Upper lobe of left lung (tissue), 6 donors: ENCODE data around the gene NUP153. TPM values are rescaled to one million over a fixed set of nuclear protein-coding genes. Genes with fewer than 3 reads are reported as not detected.

Source experiments
- ATAC-seq, 2 donors: fragments of 200-7000 bp; cut with Tn5 transposase; one replicate each; pipeline ENCODE4 v1.9.1; 2022; ENCODE audit warnings: mild to moderate bottlenecking in 2 of 2, moderate library complexity in 2 of 2; ENCODE audit not compliant: low FRiP score in 2 of 2
- DNase-seq, 2 donors: peaks; one replicate each; pipeline ENCODE4 v3.0.0-alpha.2; 2019 to 2020
- H3K27ac ChIP-seq, 4 donors: fragments of 200-600 bp; sonication (generic); one replicate each; pipeline ENCODE4 v1.5.1; 2016 to 2019
- H3K27me3 ChIP-seq, 4 donors: fragments of 200-600 bp; sonication (generic); one replicate each; pipeline ENCODE4 v1.5.1; 2017 to 2019
- H3K36me3 ChIP-seq, 4 donors: fragments of 200-600 bp; sonication (generic); one replicate each; pipeline ENCODE4 v1.5.1; 2016 to 2019
- H3K4me1 ChIP-seq, 4 donors: fragments of 200-600 bp; sonication (generic); one replicate each; pipeline ENCODE4 v1.5.1; 2018 to 2019
- H3K4me3 ChIP-seq, 4 donors: fragments of 200-600 bp; sonication (generic); one replicate each; pipeline ENCODE4 v1.5.1; 2017 to 2019; ENCODE audit warnings: mild to moderate bottlenecking in 2 of 4, moderate library complexity in 1 of 4
- H3K9me3 ChIP-seq, 4 donors: fragments of 200-600 bp; sonication (generic); one replicate each; pipeline ENCODE4 v1.5.1; 2018 to 2019
- EP300 ChIP-seq, 4 donors: sonication (generic); formaldehyde crosslinking; IDR thresholded peaks; one replicate each; pipeline ENCODE4 v1.5.1; 2017; ENCODE audit warnings: antibody characterized with exemption in 4 of 4, control low read depth in 2 of 4
- POLR2A ChIP-seq, 4 donors: fragments of 450-650 bp; IDR thresholded peaks; one replicate each; pipeline ENCODE4 v1.5.1; 2016 to 2017; ENCODE audit warnings: antibody characterized with exemption in 4 of 4, mild to moderate bottlenecking in 2 of 4
- POLR2AphosphoS5 ChIP-seq, 2 donors: sonication (generic); formaldehyde crosslinking; IDR thresholded peaks; one replicate each; pipeline ENCODE4 v1.5.1; 2017; ENCODE audit warnings: antibody characterized with exemption in 2 of 2
- WGBS, 2 donors: methylation state at CpG; one replicate each; pipeline ENCODE4 v1.1.5; 2017 to 2018; 5-methylcytosine and 5-hydroxymethylcytosine counted together
- total RNA-seq, 6 donors: library from RNA; depleted of rRNA in 4 of 6; stranded (reverse); fragments of >200 nt in 4 of 6; gene quantifications; one replicate each; pipeline versions ENCODE4 v1.1.0 to v1.2.1, GENCODE V29; 2016 to 2021
- TF ChIP-seq, protein P1 (sequence below), 6 experiments: fragments of 450-650 bp in 4 of 6; fragments of 200-600 bp in 2 of 6; sonication (generic) in 2 of 6; IDR thresholded peaks; one replicate each; pipeline ENCODE4 v1.5.1; 2016 to 2019; ENCODE audit warnings: antibody characterized with exemption in 6 of 6
- donor health status: DM: no; HTN: no; CAD: no; lungs with moderate emphysema.
- donor health status: DM: no; HTN: yes; CAD: no; lungs with severe emphysema.

Gene NUP153
- total RNA-seq, 6 donors from 2014 or later, result 16.9 to 43.8 (median 29.0) TPM

DNA sequence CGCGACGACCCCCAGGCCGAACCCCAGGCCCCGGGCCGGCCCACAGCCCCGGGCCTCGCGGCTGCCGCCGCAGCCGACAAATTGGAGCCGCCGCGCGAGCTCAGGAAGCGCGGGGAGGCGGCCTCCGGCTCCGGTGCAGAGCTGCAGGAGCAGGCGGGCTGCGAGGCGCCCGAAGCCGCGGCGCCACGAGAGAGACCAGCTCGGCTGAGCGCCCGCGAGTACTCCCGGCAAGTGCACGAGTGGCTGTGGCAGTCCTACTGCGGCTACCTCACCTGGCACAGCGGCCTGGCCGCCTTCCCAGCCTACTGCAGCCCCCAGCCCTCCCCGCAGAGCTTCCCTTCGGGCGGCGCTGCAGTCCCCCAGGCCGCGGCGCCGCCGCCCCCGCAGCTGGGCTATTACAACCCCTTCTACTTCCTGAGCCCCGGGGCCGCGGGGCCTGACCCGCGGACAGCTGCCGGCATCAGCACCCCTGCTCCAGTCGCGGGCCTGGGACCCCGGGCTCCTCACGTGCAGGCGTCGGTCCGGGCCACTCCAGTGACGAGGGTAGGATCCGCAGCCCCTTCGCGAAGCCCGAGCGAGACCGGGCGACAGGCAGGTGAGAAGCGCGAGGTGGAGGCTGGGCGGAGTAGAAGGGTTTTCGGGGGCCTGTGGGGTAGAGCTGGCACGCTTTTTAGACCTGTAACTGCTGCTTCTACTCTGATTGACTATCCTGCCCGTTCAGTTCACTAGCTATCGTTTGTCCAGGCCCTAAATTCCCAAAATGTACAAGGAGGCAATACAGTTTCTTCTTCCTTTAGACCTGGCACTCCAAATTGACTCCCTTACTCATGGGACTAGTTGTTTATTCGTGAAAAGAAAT, 106.0 kb downstream of the NUP153 start:
- Histone ChIP-seq H3K27ac (peak overlapping the region; percentile 91 to 99 (median 97)), H3K4me1 (peaks cover 11 to 22% (median 15%) of the 10 kb centered on the region in 4 donors), H3K9me3 (no peaks in the 10 kb centered on the region), H3K36me3 (peaks cover 3 to 33% (median 9%) of the 10 kb centered on the region in 4 donors), H3K27me3 (no peaks in the 10 kb centered on the region), H3K4me3 (peak overlapping the region; percentile 72 to 94 (median 84))
- DNase-seq (peak; percentile 58 to 93), ATAC-seq (peak; percentile 43 to 80)
- TF ChIP-seq, protein P1, sequence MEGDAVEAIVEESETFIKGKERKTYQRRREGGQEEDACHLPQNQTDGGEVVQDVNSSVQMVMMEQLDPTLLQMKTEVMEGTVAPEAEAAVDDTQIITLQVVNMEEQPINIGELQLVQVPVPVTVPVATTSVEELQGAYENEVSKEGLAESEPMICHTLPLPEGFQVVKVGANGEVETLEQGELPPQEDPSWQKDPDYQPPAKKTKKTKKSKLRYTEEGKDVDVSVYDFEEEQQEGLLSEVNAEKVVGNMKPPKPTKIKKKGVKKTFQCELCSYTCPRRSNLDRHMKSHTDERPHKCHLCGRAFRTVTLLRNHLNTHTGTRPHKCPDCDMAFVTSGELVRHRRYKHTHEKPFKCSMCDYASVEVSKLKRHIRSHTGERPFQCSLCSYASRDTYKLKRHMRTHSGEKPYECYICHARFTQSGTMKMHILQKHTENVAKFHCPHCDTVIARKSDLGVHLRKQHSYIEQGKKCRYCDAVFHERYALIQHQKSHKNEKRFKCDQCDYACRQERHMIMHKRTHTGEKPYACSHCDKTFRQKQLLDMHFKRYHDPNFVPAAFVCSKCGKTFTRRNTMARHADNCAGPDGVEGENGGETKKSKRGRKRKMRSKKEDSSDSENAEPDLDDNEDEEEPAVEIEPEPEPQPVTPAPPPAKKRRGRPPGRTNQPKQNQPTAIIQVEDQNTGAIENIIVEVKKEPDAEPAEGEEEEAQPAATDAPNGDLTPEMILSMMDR (IDR thresholded peaks at IDR 0.05), result no peak
- no peak for TF ChIP-seq EP300 (IDR thresholded peaks at IDR 0.05)
- peak in 1 of 4 donors; percentile 69 for TF ChIP-seq POLR2A (IDR thresholded peaks at IDR 0.05)
- TF ChIP-seq POLR2AphosphoS5 (IDR thresholded peaks at IDR 0.05), result no peak
- WGBS, 2 donors, result 1% methylated on average over 9 to 20 of the region's 77 CpGs

DNA sequence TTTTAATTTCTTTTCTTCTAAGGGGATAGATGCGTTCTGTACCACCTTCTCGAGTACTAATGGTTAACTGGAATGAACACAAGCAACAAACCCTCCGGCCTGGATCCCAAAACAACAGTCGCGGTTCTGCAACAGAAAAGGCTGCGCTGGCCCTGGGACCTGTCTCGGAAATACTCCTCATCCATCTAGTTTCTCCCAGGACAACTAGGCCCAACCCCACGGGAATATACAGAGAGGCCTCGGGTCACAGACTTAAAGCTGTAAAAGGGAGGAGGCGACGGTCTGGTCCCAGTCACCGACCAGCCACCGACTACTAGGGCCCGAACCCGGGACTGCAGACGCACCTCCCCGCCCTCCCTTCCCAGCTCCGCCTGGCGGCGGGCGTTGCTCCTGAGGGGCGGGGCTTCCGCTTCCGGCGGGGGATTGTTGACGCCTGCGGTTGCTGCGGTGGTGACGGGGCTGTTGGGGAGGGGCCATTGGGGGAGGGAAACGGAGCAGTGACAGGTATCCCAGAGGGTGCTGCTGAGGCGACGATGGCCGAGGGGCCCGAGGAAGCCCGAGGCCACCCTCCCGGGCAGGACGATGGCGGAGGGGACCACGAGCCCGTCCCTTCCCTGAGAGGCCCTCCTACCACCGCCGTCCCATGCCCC, 106.7 kb downstream of the NUP153 start, which contains the start of gene FAM8A1:
Gene FAM8A1 (plus strand): TSS at position 426 of the 650 bp plus-strand sequence. CDS start 108 bp downstream, at position 534.
- Histone ChIP-seq H3K9me3 (no peaks in the 10 kb centered on the region), H3K27ac (peak within 1 kb of the TSS; percentile 91 to 99 (median 97)), H3K27me3 (no peaks in the 10 kb centered on the region), H3K4me3 (peak within 1 kb of the TSS; percentile 72 to 94 (median 84)), H3K36me3 (peaks cover 0 to 25% (median 7%) of the 10 kb centered on the region in 4 donors), H3K4me1 (peaks cover 11 to 22% (median 15%) of the 10 kb centered on the region in 4 donors)
- DNase-seq (peak; percentile 96 to 98), ATAC-seq (peak; percentile 97 to 98)
- 6 to 21% methylated on average over 17 to 33 of the region's 42 CpGs for WGBS, 2 donors
- TF ChIP-seq, protein P1 (IDR thresholded peaks at IDR 0.05), result peak; percentile 46 to 86 (median 80)
- TF ChIP-seq POLR2AphosphoS5 (IDR thresholded peaks at IDR 0.05) (peak; percentile 82 to 95), POLR2A (IDR thresholded peaks at IDR 0.05) (peak in 3 of 4 donors; percentile 63 to 83 (median 82)), EP300 (IDR thresholded peaks at IDR 0.05) (peak in 2 of 4 donors; percentile 47 to 74)

DNA sequence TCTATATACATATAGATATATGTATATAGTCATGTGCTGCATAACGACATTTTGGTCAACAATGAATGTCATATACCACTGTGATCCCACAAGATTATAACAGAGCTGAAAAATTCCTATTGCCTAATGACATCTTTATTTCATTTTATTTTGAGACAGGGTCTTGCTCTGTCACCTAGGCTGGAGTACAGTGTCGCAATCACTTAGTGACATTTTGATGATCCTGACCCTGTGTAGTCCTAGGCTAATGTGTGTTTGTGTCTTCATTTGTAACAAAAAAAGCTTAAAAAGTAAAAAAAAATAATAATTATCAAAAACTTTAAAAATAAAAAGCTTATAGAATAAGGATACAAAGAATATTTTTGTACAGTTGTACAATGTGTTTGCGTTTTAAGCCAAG, 110.6 kb downstream of the NUP153 start:
- Histone ChIP-seq H3K27me3 (no peaks in the 10 kb centered on the region), H3K9me3 (no peaks in the 10 kb centered on the region), H3K27ac (no peak overlapping the region), H3K36me3 (no peaks in the 10 kb centered on the region), H3K4me1 (peaks cover 0 to 5% (median 0%) of the 10 kb centered on the region in 4 donors), H3K4me3 (no peak overlapping the region)
- 93% methylated on average over 3 of the region's 3 CpGs for WGBS, 2 donors
- TF ChIP-seq POLR2AphosphoS5 (IDR thresholded peaks at IDR 0.05) (no peak), POLR2A (IDR thresholded peaks at IDR 0.05) (no peak), EP300 (IDR thresholded peaks at IDR 0.05) (no peak)
- TF ChIP-seq, protein P1 (IDR thresholded peaks at IDR 0.05), result no peak
- ATAC-seq (no peak), DNase-seq (no peak)

DNA sequence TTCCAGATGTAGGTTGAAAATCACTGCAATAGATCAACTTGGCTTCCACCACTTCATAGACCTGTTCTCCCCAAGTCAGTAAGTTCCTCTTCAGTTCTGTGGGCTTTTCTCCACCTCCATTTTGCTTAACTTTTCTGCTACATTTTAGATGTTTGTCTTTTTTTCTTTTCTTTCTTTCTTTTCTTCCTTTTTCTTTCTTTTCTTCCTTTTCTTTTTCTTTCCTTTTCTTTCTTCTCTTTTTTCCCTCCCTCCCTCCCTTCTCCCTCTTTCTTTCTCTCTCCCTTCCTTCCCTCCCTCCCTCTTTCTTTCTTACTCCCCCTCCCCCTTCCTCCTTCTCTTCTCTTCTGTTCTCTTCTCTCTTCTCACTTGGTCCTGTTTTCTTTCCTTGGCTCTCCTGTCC, 113.5 kb downstream of the NUP153 start:
- no peak overlapping the region for H3K27ac ChIP-seq
- TF ChIP-seq POLR2A (IDR thresholded peaks at IDR 0.05) (no peak), EP300 (IDR thresholded peaks at IDR 0.05) (no peak), POLR2AphosphoS5 (IDR thresholded peaks at IDR 0.05) (no peak)
- TF ChIP-seq, protein P1 (IDR thresholded peaks at IDR 0.05), result no peak
- no peaks in the 10 kb centered on the region for H3K27me3 ChIP-seq
- DNase-seq (no peak), ATAC-seq (no peak)
- H3K36me3 ChIP-seq, result no peaks in the 10 kb centered on the region
- no peaks in the 10 kb centered on the region for H3K9me3 ChIP-seq
- H3K4me1 ChIP-seq, result no peaks in the 10 kb centered on the region
- H3K4me3 ChIP-seq, result no peak overlapping the region
